ENCODE results near the gene XPNPEP1. TPM values are rescaled to one million over a fixed set of nuclear protein-coding genes. Genes with fewer than 3 reads are reported as not detected.
A peak's percentile ranks its signal among the peaks of the same experiment; 100 is the strongest.

XPNPEP1 gene
- total and polyA plus RNA-seq, 8 donors = 34.1 to 112 (median 72.8) TPM

GRCh38 chr10:109866995-109867635, 56.2 kb downstream of the XPNPEP1 start:
- no peak overlapping the region for H3K27ac ChIP-seq
- no peak for FAIRE-seq
- intact Hi-C loops (cut with DNase I) = no loop called here

DNA sequence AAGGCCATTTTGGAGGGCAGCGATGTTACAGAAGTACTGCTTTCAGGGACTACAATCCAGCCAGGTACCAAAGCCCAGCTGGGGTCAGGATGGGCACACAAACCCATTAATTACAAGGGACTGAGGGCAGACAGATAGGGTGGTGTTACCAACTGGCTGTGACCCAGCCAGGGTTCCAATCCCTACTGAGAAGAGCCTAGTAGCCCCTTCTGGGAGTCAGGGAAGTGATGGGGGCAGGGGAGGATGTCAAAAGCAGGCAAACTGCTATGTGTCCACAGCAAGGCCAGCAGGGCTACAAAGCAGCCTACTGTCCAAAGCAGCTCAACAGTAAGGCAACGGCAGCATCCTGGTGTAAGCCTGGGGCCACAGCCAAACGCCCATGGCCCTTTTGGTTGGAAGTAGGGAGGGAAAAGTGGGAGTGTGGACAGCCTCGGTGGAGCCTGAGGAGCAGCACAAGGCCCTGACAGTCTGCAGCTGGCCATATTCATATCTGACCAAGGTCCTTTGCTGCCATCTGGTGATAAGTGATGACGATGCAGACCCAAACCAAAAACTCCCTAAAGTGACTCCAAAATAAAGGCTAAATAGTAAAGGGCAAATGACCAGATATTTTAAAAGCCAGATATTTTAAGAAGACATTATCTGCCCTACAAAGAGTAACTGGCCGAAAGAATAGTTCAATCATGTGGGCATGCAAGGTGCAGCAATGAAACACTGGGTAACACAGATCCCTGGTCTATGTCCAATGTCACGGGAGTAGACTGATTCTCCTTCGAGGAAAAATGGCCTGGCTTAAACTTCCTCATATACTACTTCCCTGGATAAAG, 56.9 kb downstream of the XPNPEP1 start:
- FAIRE-seq = no peak

More at GRCh38 chr10:109866995-109867635, 56.2 kb downstream of the XPNPEP1 start:
- TF ChIP-seq, protein P1, sequence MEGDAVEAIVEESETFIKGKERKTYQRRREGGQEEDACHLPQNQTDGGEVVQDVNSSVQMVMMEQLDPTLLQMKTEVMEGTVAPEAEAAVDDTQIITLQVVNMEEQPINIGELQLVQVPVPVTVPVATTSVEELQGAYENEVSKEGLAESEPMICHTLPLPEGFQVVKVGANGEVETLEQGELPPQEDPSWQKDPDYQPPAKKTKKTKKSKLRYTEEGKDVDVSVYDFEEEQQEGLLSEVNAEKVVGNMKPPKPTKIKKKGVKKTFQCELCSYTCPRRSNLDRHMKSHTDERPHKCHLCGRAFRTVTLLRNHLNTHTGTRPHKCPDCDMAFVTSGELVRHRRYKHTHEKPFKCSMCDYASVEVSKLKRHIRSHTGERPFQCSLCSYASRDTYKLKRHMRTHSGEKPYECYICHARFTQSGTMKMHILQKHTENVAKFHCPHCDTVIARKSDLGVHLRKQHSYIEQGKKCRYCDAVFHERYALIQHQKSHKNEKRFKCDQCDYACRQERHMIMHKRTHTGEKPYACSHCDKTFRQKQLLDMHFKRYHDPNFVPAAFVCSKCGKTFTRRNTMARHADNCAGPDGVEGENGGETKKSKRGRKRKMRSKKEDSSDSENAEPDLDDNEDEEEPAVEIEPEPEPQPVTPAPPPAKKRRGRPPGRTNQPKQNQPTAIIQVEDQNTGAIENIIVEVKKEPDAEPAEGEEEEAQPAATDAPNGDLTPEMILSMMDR (IDR thresholded peaks at IDR 0.05) = no peak
- Histone ChIP-seq H3K27me3 (no peaks in the 10 kb centered on the region), H3K4me3 (no peak overlapping the region), H3K36me3 (peaks cover 4 to 71% (median 65%) of the 10 kb centered on the region in 3 donors), H3K4me1 (peaks cover 0 to 8% (median 4%) of the 10 kb centered on the region in 3 donors), H3K9me3 (no peaks in the 10 kb centered on the region)
- ATAC-seq = peak; percentile 41 to 83 (median 54)
- DNase-seq = no peak
- WGBS, 2 donors = 77 to 79% methylated on average over 4 of the region's 4 CpGs

DNA sequence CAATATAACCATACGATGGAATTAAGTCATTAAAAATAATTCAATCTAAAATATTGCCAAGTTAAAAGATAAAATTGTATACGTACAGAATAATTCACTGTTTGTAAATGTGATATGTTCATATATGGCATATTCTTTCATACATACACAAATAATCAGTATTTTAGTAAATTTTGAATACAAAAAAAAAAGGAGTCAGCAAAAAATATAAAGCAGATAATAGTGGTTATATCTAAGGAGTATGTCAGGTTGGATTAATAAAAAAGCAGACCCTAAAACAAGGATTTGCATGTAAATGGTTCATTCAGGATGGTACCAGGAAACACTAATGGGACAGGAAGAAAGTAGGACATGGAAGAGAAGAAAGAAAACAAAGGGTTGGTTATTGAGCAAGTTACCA, 59.5 kb downstream of the XPNPEP1 start:
- Histone ChIP-seq H3K27ac (no peak overlapping the region), H3K9me3 (no peaks in the 10 kb centered on the region), H3K36me3 (peaks cover 4 to 41% (median 40%) of the 10 kb centered on the region in 3 donors)

More for the DNA sequence above, 56.9 kb downstream of the XPNPEP1 start:
- 64 to 67% methylated on average over 8 of the region's 8 CpGs for WGBS, 2 donors
- TF ChIP-seq, protein P1 (IDR thresholded peaks at IDR 0.05) = no peak
- Histone ChIP-seq H3K9me3 (no peaks in the 10 kb centered on the region), H3K36me3 (peaks cover 4 to 65% (median 59%) of the 10 kb centered on the region in 3 donors), H3K4me3 (no peak overlapping the region), H3K27me3 (no peaks in the 10 kb centered on the region), H3K27ac (no peak overlapping the region), H3K4me1 (peaks cover 0 to 8% (median 4%) of the 10 kb centered on the region in 3 donors)
- intact Hi-C loops (cut with DNase I) = no loop called here
- peak in 3 of 4 donors; percentile 58 to 72 (median 59) for ATAC-seq
- DNase-seq = no peak

GRCh38 chr10:109862738-109863137, 60.6 kb downstream of the XPNPEP1 start:
- H3K9me3 ChIP-seq = no peaks in the 10 kb centered on the region
- H3K36me3 ChIP-seq = peaks cover 4 to 30% (median 30%) of the 10 kb centered on the region in 3 donors
- ATAC-seq (no peak), FAIRE-seq (no peak), DNase-seq (no peak)
- TF ChIP-seq, protein P1 (IDR thresholded peaks at IDR 0.05) = no peak
- H3K4me3 ChIP-seq = no peak overlapping the region
- H3K27ac ChIP-seq = no peak overlapping the region
- no peaks in the 10 kb centered on the region for H3K27me3 ChIP-seq
- H3K4me1 ChIP-seq = peaks cover 0 to 8% (median 4%) of the 10 kb centered on the region in 3 donors
- intact Hi-C loops (cut with DNase I) = no loop called here

More for the DNA sequence above, 59.5 kb downstream of the XPNPEP1 start:
- ATAC-seq (no peak), FAIRE-seq (no peak), DNase-seq (no peak)
- TF ChIP-seq, protein P1 (IDR thresholded peaks at IDR 0.05) = no peak
- H3K4me3 ChIP-seq = no peak overlapping the region
- peaks cover 0 to 8% (median 4%) of the 10 kb centered on the region in 3 donors for H3K4me1 ChIP-seq
- WGBS, 2 donors = 88 to 95% methylated on average over 2 of the region's 2 CpGs
- H3K27me3 ChIP-seq = no peaks in the 10 kb centered on the region
- intact Hi-C loops (cut with DNase I) = no loop called here
